ENCODE data around the gene FHAD1.
"Not testable (repeated sequence)": the region's sequence is repeated elsewhere in the genome, so short reads cannot be mapped to it uniquely, and the experiment has no call there.

The FHAD1 gene

DNA sequence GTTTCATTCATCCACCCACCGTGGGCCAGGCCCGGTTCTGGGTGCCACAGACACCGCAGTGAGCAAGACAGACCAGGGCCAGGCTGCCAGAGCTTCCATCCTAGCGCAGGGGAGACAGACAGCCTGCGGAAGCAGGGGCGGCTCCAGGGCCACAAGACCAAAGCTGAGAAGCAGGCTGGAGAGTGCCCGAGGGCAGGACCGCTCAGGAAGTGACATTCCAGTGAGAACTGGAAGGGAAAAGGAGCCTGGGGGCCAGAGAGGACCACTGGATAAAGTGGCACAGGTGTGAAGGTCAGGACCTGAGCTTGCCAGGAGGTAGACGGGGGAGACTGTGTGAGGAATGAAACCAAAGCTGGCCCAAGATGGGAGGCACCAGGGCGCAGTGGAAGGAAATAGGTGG is 103.1 kb downstream of the FHAD1 start:
- DNase-seq = no peak

DNA sequence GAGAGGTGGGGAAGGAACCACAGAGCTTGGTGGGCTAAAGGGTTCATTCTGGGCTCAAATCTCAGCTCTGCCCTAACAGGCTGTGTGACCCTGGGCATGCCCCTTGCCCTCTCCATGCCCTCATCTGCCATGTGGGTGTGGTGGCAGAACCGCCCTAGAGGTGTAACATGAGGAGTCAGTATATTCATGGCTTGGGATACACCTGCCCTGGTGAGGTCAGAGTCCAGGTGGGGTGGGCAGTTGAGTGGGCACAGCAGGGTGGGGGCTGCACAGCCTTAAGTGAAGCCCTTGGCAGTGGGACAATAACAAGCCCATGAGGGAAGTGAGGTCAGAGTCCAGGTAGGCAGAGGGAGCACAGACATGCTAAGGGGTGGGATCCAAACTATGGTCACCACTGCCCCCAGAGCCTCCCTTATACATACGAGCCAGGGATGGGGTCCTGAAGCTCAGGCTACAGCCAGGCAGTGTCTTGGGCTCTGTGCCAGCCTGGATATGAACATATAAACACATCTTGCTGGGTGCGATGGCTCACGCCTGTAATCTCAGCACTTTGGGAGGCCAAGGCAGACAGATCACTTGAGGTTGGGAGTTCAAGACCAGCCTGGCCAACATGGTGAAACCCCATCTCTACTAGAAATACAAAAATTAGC is 103.7 kb downstream of the FHAD1 start:
- DNase-seq = no peak

DNA sequence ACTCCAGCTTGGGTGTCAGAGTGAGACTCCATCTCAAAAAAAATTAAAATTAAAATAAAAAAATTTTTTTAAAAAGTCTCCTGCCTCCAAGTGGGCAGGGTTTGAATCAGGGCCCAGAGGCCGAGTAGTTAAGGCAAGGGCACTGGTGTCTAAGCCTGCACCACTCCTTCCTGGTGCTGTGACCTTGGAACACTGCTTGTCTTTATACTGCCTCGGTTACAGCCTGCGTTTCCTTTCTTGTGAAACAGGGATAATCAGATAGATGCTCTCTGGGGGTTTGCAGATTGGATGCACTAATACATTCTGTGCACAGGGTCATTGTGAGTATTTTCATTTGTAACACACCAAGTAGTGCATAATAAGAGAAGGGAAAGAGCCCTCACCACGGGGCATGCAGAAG is 104.3 kb downstream of the FHAD1 start:
- no peak for DNase-seq

DNA sequence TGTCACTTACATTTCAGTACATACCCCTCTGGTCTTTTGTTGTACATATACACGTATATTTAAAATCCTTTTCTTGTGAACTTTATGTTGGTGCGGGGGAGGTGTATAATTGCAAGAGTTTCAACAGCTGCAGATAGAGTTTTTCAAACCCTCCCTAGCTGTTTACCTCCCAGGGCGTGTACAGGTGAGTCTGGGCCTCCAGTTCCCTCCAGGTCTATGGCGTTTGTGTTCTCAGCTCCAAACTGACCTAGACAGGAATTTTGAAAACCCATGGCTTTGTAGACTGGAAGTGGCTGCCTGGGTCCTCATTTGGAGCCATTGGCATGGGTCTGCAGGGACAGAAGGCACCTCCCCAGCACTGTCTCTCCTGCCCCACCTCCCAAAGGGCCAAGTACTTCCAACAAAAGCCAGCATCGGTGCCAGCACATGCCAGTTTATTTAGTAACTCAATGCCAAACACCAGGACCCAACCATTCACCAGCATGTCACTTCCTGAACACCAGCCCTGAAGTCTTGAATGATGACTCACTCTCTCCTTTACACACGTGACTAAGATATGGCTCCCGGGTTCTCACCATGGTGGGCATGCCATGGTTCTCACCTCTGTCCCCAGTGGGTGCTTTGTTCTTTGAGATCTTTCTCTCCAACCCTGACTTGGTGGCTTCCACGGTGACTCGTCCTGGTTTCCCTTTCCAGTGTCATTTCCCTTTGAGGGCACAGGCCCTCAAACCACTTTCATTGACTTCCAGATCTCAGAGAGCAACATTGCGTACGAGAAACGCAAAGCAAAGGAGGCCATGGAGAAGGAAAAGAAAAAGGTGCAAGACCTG is 105.3 kb downstream of the FHAD1 start:
- DNase-seq = no peak

DNA sequence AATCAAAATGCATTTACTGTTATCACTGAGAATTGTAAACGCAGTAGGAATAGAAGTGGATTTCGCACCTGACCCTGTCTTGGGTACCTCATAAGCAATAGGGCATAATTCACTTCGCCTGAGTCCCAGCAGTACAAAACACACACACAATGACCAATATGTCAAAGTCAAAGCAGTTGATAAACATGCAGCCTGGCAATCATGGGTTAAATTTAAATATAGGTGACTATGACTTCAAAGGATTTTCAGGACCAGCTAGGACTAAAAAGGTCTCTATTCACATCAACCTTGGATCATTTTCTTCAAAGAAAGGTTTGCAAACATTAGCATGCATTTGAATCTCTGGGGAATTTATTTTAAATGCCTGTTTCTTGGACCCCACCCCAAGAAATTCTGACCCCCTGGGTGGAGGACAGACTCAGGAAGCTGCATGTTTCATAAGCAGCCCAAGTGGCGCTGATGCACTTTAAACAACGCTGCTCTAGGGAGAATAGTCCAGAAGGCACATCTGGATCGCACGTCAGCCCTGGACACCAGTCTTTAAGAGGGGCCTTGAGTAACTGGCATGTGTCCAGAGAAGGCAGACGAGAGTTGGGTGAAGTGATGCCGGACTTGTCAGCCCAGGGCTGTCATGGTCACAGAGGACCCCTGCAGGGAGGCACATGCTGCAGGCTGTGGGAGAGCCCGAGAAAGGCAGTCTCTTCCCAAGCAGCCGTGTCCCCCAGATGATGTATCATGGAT is 107.0 kb downstream of the FHAD1 start:
- DNase-seq = no peak

DNA sequence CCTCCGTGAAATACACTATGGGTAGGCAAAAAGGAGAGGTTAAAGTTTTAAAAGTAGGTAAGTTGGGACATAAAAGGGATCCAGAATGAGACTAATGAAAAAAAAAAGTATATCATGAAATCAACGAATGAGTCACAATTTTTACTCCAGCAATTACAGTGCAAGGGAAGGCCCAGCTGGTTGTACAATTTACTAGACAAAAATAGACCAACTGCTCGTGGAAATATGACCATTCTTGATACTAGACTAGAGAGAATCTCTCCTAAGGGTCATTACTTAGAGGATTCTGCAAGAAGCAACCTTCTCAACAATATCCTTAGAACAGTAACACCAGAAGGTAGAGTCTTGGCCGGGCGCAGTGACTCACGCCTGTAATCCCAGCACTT is 107.5 kb downstream of the FHAD1 start:
- DNase-seq = no peak

DNA sequence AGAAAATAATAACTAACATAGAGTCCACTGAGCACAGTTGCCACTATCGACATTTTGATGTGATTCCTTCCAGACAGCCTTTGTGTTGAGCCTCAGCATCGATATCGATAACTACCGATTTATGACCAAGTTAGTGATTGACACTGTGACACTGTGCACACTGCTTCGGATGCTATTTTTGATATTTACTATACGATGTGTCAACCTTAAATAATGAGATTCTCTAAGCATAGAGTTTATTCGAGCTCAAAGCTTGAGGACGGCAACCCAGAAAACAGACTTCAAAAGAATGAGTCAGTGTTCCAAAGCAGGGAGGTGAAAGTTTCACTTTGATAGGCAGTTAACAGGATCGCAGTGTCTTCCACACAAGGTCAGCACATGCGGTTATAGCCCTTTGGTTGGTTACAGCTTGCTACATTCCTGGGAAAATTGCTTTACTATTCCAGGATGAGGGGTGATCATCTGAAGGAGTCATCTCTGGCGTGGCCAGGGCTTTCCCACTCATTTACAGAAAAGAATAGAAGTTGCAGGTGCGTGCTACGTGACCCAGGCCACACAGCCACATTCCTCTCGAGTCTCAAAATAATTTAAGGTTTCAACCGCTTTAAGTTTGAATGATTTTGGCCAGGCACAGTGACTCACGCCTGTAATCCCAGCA is 109.1 kb downstream of the FHAD1 start:
- no peak for DNase-seq

DNA sequence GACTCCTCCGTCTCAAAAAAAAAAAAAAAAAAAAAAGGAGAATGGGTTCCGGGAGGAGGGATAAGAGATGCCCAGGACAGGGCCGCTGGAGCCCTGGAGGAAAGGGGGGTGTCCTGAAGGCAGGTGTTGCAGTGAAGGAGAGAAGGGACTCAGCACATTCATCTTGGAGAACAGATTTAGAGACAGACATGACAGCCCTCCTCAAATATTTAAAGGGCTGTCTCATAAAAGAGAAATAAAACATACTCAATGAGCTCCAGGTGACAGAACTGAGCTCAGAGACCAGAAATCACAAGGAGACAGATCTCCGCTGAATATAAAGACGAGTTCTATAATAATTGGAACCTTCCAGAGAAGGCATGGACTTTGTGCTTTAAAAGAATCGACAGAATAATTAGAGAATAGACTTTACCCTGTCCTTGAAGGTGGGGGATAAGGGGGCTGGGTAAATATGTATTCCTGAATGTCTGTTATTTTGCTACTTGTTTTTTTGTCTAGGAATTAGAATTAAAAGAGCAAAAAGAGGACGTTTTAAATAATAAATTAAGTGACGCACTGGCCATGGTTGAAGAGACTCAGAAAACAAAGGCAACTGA is 110.7 kb downstream of the FHAD1 start:
- no peak for DNase-seq

DNA sequence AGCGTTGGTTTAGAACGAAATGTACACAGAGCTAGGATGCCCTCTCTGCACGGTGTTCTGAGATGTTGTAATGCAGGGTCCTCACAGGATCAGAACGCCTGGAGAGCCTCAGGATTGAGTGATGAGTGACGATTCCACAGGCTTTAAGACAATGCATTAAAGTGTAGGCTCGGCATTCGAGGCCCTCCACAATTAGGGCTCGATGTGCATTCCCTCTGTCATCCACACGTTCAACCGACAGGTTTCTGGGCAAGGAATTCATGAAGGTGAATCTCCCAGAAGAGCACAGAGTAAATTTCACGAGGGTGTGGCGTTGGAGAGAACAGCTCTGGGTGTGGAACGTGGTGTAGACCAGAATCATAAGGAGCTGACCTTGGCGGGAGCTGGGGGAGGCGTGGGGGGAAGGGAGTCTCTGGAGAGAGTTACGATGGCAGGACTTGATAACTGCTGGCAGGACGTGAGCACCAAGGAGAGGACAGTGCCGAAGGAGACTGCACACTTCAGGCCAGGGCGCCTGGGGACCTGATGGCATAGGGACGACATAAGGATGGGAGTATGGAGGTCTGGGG is 111.6 kb downstream of the FHAD1 start:
- DNase-seq = no peak

DNA sequence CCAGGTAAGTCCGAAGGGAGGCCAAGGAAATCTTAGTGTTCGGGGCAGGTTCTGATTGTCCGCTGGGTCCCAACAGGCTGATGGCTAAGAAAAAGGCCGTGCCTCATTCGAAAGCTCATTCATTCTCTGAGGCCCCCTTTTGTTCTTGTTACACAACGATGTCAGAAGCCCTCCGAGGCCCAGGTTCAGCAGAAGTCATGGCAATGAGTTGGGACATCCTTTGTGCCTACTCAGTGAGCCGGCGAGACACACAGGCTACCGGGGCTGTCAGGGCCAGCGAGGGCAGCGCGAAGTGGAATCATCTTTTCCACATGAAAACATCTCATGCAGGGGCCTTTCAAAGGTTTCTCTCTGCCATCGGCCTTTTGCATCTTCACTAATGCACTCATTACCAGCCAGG is 113.7 kb downstream of the FHAD1 start:
- DNase-seq = no peak

DNA sequence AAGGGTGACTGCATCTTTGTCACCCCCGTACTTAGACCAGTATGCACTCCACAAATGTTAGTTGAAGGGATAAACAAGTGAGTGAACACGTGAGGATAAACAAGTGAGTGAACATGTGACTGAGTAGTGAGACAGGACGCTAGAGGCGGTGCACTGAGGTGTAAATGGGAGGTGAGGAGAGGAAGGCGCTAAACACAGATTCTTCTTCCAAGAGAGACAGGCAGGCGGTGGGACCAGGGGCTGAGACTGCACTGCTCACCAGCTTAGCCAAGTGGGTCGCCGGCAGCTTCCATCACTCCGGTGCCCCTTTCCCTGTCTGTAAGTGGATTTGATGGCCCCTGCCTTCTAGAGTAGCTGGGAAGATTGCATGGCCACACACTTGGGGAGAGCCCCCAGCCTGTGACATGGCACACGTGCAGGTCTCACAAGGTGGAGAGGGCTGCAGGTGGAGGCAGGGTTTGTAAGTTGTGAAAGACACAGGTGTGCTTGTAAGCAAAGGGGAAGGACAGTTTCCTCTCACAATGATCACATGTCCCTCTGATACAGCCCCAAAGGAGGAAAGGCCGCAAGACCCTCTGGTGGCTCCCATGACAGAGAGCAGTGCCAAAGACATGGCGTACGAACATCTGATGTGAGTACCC is 115.2 kb downstream of the FHAD1 start:
- DNase-seq = no peak

DNA sequence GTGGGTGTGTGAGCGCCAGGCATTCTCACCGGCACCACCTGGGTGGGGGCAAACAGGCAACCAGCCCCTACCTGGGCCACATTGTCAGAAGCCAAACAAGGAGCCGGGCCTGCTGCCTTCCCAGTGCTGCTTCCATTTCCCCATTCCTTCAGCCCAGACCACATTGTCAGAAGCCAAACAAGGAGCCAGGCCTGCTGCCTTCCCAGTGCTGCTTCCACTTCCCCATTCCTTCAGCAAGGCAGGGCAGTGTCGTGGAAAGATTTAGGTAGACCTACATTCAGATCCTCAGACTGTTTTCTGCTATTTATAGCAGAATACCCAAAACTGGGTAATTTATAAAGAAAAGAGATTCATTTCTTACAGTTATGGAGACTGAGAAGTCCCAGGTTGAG is 115.7 kb downstream of the FHAD1 start:
- DNase-seq = no peak

DNA sequence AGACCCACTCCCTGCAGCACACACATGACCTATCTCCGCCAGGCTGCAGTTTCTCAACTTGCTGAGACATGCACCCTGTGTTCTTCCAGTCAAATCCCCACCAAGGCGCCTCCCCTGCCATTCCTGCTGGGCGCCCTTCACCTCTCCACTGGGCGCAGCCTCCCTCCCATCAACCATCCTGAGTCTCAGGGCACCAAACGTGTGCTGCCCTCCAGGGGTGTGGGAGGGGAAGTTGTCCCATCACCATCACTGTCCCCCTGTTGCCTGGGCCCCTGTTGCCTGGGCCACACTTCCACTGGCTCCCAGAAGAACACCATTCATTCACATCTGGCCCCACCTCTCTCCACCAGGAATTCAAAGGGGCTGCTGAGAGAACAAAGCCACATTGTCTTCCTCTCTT is 117.7 kb downstream of the FHAD1 start:
- no peak for DNase-seq

DNA sequence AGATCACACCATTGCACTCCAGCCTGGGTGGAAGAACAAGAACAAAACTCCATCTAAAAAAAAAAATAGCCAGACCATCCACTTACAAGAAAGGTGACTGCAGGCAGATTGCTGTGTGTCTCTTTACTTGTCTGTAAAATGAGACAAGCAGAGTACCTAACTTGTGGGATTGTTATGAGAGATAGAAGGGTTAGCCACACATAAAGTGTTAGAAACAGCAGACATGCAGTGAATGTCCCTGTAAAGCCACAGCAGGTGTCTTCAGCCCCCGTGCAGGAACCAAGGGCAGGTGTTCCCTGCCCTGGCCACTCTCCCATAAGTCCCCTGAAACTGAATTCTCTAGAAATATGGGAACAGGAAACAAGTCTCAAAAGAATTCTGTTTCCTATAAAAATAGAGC is 121.9 kb downstream of the FHAD1 start:
- DNase-seq = no peak

DNA sequence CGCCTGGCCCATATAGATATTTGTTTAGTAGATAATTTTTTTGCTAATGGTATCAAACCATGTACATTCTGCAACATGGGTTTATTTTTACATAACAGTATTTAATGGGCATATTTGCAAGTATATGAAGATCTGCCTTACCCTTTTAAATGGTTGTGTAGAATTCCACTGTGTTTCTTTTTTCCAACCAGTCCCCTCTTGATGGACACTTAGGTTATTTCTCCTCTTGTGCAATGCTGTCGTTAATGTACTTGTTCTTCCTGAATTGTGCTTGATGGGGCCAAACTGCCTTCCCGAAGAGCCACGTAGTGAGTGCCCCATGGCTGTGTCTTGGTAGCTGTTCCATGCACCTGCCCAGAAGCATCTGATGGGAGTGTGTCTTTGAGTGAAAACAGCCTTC is 123.2 kb downstream of the FHAD1 start:
- DNase-seq = no peak

DNA sequence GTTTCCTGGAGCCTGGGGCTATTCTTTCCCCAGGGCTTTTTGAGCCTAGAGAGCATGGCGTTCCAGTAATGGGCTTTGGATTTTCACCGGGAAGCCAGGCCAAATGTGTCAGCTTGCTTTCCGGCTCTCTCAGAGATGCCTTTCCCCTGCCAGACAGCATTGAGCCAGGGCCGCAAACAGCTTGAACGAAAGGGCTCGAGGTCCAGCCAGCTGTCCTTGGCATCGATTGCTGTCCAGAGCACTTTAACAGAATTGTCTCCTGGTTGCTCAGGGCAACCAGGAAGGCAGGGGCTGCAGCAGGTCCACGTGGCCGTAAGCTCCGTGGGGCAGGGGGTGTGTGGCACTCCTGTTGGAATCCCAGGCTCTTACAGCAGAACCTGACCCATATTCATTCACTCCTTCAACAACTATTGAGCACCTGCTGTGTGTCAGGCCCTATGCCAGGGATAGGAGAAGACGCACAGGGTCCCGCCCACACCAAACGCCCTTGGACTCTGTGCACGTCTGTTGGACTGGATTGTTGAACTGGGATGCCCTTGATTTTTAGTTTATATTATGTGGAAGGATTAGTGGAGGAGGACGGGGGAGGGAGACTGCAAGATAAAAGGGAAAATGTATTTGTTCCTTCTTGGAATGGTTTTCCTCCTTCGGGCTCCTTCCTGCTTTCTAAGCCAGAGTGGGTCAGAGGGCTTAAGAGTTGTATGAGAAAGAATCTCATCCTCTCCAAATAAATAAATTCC is 123.9 kb downstream of the FHAD1 start:
- DNase-seq = no peak

DNA sequence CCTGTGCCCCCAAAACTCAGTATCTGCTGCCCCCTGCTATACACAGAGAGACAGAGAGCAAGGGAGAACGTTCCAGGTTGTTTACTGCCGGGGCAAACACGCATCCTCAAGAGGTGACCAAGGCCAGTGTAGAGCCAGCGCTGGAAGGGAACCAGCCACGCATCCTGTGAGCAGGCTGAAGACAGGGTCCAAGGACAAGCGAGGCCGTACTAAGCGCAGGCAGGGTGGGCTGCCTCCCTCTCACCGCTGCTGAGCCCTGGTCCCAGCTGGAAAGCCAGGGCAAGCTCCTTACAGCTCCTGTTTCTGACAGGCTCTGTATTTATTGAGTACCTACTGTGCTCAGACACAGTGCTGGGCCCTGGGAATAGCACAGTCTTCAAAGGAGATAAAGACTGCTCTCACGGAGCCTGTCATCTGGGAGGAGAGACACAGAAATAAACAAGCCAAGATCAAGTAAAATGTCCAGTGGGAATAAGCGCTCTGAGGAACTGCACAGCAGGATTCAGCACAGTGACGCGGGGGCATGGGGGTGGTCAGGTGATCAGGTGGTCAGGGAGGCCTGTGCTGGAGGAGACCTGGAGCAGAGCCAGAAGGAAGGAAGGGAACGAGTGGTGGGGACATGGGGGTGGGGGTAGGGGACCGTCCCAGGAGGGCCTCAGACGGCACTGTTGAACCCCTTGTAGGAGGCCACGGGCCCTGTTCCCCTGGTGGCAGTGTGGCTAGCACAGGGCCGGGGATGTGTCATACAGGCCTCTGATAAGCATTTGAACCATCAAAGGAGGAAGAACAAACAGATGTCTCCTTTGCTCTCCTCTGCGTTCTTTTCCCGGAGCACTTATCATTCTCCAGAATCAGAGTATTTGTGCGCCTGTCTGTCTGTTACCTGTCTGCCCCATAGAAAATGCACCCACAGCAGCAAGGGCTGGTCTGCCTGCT is 124.9 kb downstream of the FHAD1 start:
- DNase-seq = no peak

DNA sequence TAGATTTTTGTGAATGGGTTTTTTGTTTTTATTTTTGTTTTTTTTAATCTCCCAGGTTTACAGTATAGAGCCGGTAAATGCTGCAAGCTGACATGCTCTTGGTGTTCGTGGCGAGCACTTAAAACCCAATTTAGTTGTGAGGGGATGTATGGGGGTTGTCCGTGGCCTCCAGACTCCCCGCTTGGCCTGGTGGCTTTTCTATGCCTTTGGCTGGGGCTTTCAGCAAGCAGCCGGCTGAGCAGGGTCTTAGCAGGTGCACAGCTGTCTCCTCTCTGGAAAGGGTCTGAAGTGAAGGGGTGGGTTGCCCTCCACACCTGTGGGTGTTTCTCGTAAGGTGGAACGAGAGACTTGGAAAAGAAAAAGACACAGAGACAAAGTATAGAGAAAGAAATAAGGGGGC is 131.7 kb downstream of the FHAD1 start:
- DNase-seq = no peak

DNA sequence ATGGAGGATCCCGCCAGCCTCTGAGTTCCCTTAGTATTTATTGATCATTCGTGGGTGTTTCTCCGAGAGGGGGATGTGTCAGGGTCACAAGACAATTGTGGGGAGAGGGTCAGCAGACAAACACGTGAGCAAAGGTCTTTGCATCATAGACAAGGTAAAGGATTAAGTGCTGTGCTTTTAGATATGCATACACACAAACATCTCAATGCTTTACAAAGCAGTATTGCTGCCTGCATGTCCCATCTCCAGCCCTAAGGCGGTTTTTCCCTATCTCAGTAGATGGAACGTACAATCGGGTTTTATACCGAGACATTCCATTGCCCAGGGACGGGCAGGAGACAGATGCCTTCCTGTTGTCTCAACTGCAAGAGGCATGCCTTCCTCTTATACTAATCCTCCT is 132.1 kb downstream of the FHAD1 start:
- not testable (repeated sequence) for DNase-seq
